GM18868 (cell line): ENCODE data around the gene BCO2.
"Not testable (repeated sequence)": the region's sequence is repeated elsewhere in the genome, so short reads cannot be mapped to it uniquely, and the experiment has no call there.

Experiments
- ATAC-seq: cut with Tn5 transposase; IDR thresholded peaks from one replicate; pipeline ENCODE4 v1.9.1; 2021; ENCODE audit warnings: mild to moderate bottlenecking, moderate library complexity; ENCODE audit not compliant: unreplicated experiment

The BCO2 gene, protein sequence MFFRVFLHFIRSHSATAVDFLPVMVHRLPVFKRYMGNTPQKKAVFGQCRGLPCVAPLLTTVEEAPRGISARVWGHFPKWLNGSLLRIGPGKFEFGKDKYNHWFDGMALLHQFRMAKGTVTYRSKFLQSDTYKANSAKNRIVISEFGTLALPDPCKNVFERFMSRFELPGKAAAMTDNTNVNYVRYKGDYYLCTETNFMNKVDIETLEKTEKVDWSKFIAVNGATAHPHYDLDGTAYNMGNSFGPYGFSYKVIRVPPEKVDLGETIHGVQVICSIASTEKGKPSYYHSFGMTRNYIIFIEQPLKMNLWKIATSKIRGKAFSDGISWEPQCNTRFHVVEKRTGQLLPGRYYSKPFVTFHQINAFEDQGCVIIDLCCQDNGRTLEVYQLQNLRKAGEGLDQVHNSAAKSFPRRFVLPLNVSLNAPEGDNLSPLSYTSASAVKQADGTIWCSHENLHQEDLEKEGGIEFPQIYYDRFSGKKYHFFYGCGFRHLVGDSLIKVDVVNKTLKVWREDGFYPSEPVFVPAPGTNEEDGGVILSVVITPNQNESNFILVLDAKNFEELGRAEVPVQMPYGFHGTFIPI

GRCh38 chr11:112174789-112175598, at the start of gene BCO2:
TSS of gene BCO2 (plus strand) at chr11:112175512. CDS start at chr11:112175602, 90 bp downstream.
- ATAC-seq = no peak

DNA sequence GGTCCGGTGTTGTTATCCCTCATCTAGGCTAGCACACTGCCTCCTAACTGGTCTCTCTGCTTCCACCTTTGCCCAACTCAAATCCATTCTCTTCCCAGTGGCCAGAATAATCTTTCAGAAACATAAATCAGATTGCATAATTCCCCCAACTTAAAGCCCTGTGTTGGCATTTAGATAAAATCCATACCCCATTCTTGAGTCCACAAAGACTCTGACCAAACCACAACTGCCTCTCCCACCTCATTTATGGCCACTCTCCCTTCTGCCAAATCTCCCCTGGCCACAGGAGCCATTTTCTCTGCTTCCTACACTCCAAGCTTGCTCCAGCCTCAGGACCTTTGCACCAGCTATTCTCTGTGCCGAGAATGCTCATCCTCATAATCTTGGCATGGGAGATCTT, 48.3 kb upstream of the BCO2 start:
- no peak for ATAC-seq

- ATAC-seq = no peak
Observed at GRCh38 chr11:112128483-112129121, 46.7 kb upstream of the BCO2 start.

GRCh38 chr11:112129656-112130055, 45.7 kb upstream of the BCO2 start:
- no peak for ATAC-seq

DNA sequence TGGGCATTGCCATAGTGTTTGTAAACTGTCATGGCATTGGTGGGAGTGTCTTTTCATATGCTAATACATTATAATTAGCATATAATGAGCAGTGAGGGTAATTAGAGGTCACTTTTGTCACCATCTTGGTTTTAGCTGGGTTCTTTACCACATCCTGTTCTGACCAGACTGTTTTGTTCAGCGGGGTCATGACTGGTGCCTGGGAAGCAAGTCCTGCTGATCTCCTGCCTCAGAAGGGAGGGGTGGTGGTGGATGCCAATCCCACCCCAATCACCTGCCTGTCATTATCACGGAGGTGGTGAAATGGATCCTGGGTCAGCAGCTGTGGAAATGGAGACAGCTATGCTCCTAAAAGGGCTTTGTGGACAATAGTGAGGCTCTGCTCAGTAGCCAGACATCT, 42.6 kb upstream of the BCO2 start:
- ATAC-seq = no peak

DNA sequence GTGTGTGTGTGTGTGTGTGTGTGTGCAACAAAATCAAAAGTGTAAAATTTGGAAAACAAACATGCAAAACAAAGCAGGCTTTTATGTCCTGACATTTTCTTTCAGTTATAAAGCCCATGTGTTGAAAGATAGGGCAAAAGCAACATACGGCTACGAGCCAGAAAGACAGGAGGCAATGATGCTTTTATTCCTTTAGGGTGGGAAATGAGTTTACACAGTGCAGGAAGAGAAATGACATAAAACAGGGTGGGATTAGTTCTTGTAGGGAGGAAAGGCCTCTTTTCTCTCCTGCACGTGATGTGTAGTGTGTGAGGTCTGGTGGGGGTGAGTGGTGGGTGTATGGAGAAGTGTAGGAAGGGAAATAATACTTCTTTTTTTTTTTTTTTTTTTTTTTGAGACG, 40.8 kb upstream of the BCO2 start:
- ATAC-seq = no peak

DNA sequence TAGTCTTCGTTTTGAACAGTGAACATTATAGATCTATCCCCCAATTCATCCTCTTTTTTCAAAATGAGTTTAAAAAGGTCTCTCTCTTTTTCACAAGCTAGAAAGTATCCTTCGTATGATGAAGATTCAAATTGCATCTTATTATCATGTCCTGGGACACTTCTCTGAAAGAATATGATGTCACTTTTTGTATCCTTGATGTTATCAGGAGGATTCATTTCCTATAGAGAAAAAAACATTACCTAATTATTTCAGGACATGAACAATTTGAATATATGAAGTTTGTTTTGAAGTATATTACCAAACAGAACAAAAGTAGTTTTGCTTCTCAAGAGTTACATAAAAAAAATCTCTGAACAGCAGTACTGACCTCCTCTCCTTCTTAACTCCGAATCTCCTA, 31.7 kb upstream of the BCO2 start:
- no peak for ATAC-seq

- ATAC-seq = no peak
Observed at GRCh38 chr11:112150517-112150916, 24.8 kb upstream of the BCO2 start.

- no peak for ATAC-seq
Observed at GRCh38 chr11:112156153-112156955, 19.0 kb upstream of the BCO2 start.

DNA sequence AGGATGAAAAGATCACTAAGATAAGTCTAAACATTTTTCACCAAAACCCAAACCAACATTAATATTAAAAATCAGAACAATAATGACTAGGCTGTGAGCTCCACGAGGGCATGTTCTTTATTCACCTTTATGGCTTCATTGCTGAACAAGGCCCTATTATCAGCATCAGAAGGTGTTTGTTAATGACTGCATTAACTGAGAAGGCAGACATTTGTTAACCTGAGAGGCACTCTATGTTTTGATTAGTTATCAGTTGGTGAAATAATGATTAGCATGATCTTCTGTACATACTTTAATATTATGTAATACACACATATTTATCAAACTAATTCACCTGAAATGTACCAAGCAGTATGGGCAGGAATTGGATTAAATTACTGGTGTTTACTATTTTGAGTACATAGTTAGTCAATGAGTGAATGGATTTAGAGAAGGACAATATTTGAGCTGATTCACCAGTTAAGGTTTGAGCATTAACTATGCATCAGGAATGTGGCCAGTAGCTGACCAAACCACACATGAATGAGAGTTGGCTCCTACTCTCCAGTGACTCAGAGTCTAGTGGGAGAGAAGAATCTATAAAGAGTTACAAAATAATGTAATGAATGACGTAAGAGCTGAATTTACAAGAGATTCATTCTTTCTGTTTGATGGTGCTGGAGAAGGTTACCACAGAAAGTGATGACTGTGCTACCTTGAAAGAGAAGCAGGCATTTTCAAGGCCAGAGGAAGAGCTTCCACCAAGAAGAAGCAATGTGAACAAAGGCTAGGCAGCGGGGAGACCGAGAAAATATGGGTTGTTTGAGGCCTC, 18.2 kb upstream of the BCO2 start:
- ATAC-seq = no peak

DNA sequence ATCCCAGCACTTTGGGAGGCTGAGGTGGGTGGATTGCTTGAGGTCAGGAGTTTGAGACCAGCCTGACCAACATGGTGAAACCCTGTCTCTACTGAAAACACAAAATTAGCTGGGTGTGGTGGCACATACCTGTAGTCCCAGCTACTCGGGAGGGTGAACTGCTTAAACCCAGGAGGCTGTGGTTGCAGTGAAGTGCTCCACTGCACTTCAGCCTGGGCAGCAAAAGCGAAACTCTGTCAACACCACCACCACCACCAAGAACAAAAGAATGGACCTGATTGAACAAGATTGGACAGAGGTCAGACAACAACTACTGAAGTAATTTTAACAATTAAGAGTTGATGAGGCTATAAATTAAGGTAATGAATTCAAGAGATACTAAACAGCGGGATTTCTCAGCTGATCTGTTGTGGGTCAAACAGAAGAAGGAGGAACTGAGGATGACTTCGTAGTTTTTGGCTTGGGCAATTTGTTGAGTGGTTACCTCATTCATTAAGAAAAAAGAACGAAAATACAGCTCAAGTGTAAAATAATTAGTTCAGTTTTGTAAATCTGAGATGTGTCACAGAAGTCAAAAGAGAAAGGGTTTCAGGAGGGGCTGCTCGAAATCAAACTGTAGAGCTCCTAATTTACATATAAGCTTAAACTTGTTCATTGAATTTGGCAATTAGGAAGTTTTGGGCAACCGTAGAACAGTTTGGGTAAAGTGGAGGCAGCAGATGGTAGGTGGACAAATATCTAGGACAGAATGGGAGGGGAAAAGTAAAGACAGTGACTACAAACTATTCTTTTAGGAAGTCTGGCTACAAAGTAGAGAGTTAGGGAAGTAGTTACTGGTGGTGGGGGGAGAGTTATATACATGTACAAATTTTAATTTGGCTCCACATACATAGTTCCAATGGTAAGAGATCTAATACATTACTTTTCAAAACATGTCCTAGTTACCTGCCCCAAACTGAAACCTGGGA, 15.9 kb upstream of the BCO2 start:
- no peak for ATAC-seq

DNA sequence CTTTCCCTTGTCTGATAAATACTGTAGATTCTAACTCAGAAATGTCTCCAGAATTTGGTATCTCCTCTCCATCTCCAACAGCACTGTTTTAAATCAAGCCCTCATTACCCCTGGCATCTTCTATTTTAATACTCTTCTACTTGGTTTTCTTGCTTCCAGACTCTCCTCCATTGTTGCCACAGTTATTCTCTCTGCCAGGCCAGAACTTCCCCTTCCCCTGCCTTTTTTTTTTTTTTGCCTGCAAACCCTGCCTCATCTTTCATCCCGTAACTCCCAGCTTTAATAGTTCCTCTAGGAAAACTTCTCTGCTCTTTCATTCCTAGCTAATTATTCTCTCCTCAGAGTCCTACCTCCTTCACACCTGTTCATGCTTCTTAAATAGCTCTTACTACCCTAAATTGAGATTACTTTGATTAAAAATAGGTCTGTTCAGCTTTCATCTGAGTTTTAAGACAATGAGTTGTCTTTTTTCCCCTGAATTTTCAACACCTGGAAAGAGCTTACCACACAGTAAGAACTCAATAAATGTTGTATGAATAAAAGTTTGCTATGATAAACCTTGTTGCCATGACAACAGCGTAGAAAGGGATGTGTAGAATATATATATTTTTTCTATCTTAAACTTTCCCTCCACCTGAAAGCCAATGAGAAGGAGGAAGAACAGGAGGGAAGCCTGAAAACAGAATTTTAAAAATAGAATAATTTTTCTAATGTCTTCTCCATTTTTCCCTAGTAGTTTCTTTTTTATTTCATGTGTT, 15.0 kb upstream of the BCO2 start:
- no peak for ATAC-seq

- no peak for ATAC-seq
Observed at GRCh38 chr11:112161012-112161411, 14.3 kb upstream of the BCO2 start.

- not testable (repeated sequence) for ATAC-seq
Observed at GRCh38 chr11:112162200-112162599, 13.1 kb upstream of the BCO2 start.

GRCh38 chr11:112162761-112163546, 12.4 kb upstream of the BCO2 start:
- no peak for ATAC-seq

GRCh38 chr11:112163875-112164685, 11.2 kb upstream of the BCO2 start, which contains the start of gene IL18:
TSS of gene IL18 (minus strand) at chr11:112164094. CDS start at chr11:112155053, 9,041 bp downstream.
- no peak for ATAC-seq
